Esophagus squamous epithelium (tissue), 5 donors: ENCODE measurements around the gene PDGFB. TPM values are rescaled to one million over a fixed set of nuclear protein-coding genes. Genes with fewer than 3 reads are reported as not detected.
"Not testable (repeated sequence)": the region's sequence is repeated elsewhere in the genome, so short reads cannot be mapped to it uniquely, and the experiment has no call there.

ENCODE experiments used
- DNase-seq: peaks from one replicate; lab custom pipeline; 2025; lab: John Stamatoyannopoulos, UW
- H3K27ac ChIP-seq, 4 donors: fragments of 200-600 bp; sonication (generic); one replicate each; pipeline ENCODE4 v1.5.1; 2016 to 2019; ENCODE audit warnings: mild to moderate bottlenecking in 1 of 4
- H3K27me3 ChIP-seq, 4 donors: fragments of 200-600 bp; sonication (generic); 1 replicate in 3 of 4; 2 replicates in 1 of 4; pipeline versions ENCODE4 v1.5.1 to v1.6.0; 2017 to 2021; ENCODE audit warnings: antibody characterized with exemption in 1 of 4
- H3K36me3 ChIP-seq, 3 donors: fragments of 200-600 bp; sonication (generic); one replicate each; pipeline ENCODE4 v1.5.1; 2016 to 2019
- H3K4me1 ChIP-seq, 3 donors: fragments of 200-600 bp; sonication (generic); one replicate each; pipeline ENCODE4 v1.5.1; 2017 to 2019
- H3K4me3 ChIP-seq, 4 donors: fragments of 200-600 bp; sonication (generic); 1 replicate in 3 of 4; 2 replicates in 1 of 4; pipeline ENCODE4 v1.5.1; 2016 to 2019; ENCODE audit warnings: mild to moderate bottlenecking in 2 of 4, moderate library complexity in 1 of 4
- H3K9me3 ChIP-seq, 3 donors: fragments of 200-600 bp; sonication (generic); one replicate each; pipeline ENCODE4 v1.5.1; 2016 to 2019
- CTCF ChIP-seq, 6 experiments: fragments of 450-650 bp in 4 of 6; fragments of 200-600 bp in 2 of 6; sonication (generic) in 2 of 6; IDR thresholded peaks; one replicate each; pipeline ENCODE4 v1.5.1; 2016 to 2019; ENCODE audit warnings: antibody characterized with exemption in 6 of 6, mild to moderate bottlenecking in 4 of 6, moderate library complexity in 4 of 6
- POLR2A ChIP-seq, 4 donors: fragments of 450-650 bp; IDR thresholded peaks; one replicate each; pipeline ENCODE4 v1.6.1; 2017; ENCODE audit warnings: antibody characterized with exemption in 4 of 4, mild to moderate bottlenecking in 4 of 4, moderate library complexity in 3 of 4
- WGBS, 2 donors: methylation state at CpG; one replicate each; pipeline ENCODE4 v1.1.5; 2018; 5-methylcytosine and 5-hydroxymethylcytosine counted together
- intact Hi-C: fragments of 100-400 bp; cut with DNase I; formaldehyde crosslinking; loops from one replicate; pipeline ENCODE4 v1.15.0; 2022
- total RNA-seq, 4 donors: library from RNA; depleted of rRNA; stranded (reverse); fragments of >200 nt; gene quantifications; one replicate each; pipeline ENCODE4 v1.1.0, GENCODE V29; 2016
- donor health status: DM: yes; HTN: yes; CAD: no.

PDGFB gene
- total RNA-seq, 4 donors from 2014 or later = 1.2 to 6.3 (median 3.7) TPM

- intact Hi-C loops = no loop called here
- no peak for DNase-seq
- WGBS, 2 donors = 61 to 72% methylated on average over 15 to 16 of the region's 16 CpGs
These were observed 25.4 kb downstream of the PDGFB start for GRCh38 chr22:39219071-39220039.

GRCh38 chr22:39218432-39218831 is 26.4 kb downstream of the PDGFB start:
- peaks cover 4 to 40% (median 6%) of the 10 kb centered on the region in 3 donors for H3K4me1 ChIP-seq
- DNase-seq, H3K27ac ChIP-seq, H3K9me3 ChIP-seq, intact Hi-C loops, H3K4me3 ChIP-seq: not testable (repeated sequence)
- peaks cover 0 to 16% (median 0%) of the 10 kb centered on the region in 3 donors for H3K36me3 ChIP-seq
- WGBS, 2 donors = 79 to 85% methylated on average over 5 to 6 of the region's 6 CpGs
- H3K27me3 ChIP-seq = peaks cover 0 to 27% (median 0%) of the 10 kb centered on the region in 4 donors

More at GRCh38 chr22:39219071-39220039, 25.4 kb downstream of the PDGFB start:
- H3K9me3 ChIP-seq = no peaks in the 10 kb centered on the region
- H3K4me1 ChIP-seq = peaks cover 1 to 36% (median 6%) of the 10 kb centered on the region in 3 donors
- H3K36me3 ChIP-seq = peaks cover 0 to 25% (median 0%) of the 10 kb centered on the region in 3 donors
- TF ChIP-seq CTCF (IDR thresholded peaks at IDR 0.05) = no peak
- no peak for TF ChIP-seq POLR2A (IDR thresholded peaks at IDR 0.05)
- no peak overlapping the region for H3K4me3 ChIP-seq
- no peak overlapping the region for H3K27ac ChIP-seq
- peaks cover 0 to 25% (median 0%) of the 10 kb centered on the region in 4 donors for H3K27me3 ChIP-seq

GRCh38 chr22:39216143-39216490 is 28.7 kb downstream of the PDGFB start:
- TF ChIP-seq CTCF (IDR thresholded peaks at IDR 0.05) (peak in 1 of 6 experiments; percentile 0), POLR2A (IDR thresholded peaks at IDR 0.05) (no peak)
- no peak overlapping the region for H3K27ac ChIP-seq
- H3K9me3 ChIP-seq = no peaks in the 10 kb centered on the region
- no peak for DNase-seq
- peaks cover under 1 to 39% (median 4%) of the 10 kb centered on the region in 3 donors for H3K4me1 ChIP-seq
- H3K36me3 ChIP-seq = no peaks in the 10 kb centered on the region
- 83 to 85% methylated on average over 4 to 6 of the region's 8 CpGs for WGBS, 2 donors
- H3K4me3 ChIP-seq = no peak overlapping the region
- intact Hi-C loops = no loop called here
- H3K27me3 ChIP-seq = peaks cover 0 to 19% (median 0%) of the 10 kb centered on the region in 4 donors

GRCh38 chr22:39215426-39216142 is 29.2 kb downstream of the PDGFB start:
- intact Hi-C loops = no loop called here
- H3K4me1 ChIP-seq = peaks cover 0 to 33% (median 4%) of the 10 kb centered on the region in 3 donors
- WGBS, 2 donors = 67 to 76% methylated on average over 9 to 10 of the region's 14 CpGs
- H3K9me3 ChIP-seq = no peaks in the 10 kb centered on the region
- no peak overlapping the region for H3K4me3 ChIP-seq
- H3K27me3 ChIP-seq = peaks cover 0 to 19% (median 0%) of the 10 kb centered on the region in 4 donors
- no peak for DNase-seq
- no peak for TF ChIP-seq POLR2A (IDR thresholded peaks at IDR 0.05)
- TF ChIP-seq CTCF (IDR thresholded peaks at IDR 0.05) = peak in 3 of 6 experiments; percentile 8 to 29 (median 23)
- no peaks in the 10 kb centered on the region for H3K36me3 ChIP-seq
- no peak overlapping the region for H3K27ac ChIP-seq

GRCh38 chr22:39215070-39215396 is 29.7 kb downstream of the PDGFB start:
- no peak for TF ChIP-seq CTCF (IDR thresholded peaks at IDR 0.05)
- TF ChIP-seq POLR2A (IDR thresholded peaks at IDR 0.05) = no peak
- Histone ChIP-seq H3K4me1 (peaks cover 0 to 33% (median 4%) of the 10 kb centered on the region in 3 donors), H3K4me3 (no peak overlapping the region), H3K27ac (peak overlapping the region in 1 of 4 donors; percentile 34), H3K36me3 (no peaks in the 10 kb centered on the region), H3K9me3 (no peaks in the 10 kb centered on the region), H3K27me3 (peaks cover 0 to 19% (median 0%) of the 10 kb centered on the region in 4 donors)
- intact Hi-C loops = no loop called here
- DNase-seq = no peak
- WGBS, 2 donors = 45 to 63% methylated on average over 6 of the region's 6 CpGs
